ENCODE measurements around the gene NTSR1.

DNA sequence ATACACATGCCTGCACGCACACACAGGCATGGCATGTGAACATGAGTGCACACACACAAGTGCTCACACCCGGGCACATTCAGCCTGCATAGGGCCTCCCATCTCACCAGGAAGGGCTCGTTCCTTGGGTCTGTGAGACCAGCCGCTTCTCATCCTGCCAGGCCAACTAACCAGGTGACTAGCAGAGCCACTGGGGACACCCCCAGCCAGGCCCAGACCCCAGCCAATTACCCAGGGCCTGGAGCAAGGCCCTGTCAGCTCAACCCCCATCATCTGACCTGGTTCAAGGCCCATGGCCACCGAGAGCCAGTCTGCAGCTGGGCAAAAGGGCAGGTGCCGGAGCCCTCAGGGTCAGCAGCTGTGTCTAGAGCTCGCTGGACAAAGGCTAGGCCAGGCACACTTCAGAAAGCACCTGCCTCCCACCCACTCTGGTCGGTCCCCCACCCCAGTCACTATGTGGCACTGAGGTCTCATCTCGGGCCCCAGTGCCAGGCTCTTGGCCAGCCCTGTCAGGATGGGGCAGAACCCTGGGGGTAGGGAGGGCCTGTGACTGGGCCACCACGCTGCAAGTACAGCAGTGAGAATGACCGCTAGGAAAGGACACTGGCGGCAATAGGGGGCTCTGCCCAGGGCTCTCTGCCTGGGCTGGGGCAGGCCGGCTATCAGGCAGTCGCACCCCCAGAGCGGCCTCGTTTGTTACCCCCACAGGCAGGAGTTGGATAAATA is 60.9 kb downstream of the NTSR1 start:
- TF ChIP-seq CTCF (IDR thresholded peaks at IDR 0.05) (no peak), POLR2A (IDR thresholded peaks at IDR 0.05) (no peak), POLR2AphosphoS5 (IDR thresholded peaks at IDR 0.05) (no peak)
